ENCODE data around the gene GAS5.
"Not testable (repeated sequence)": the region's sequence is repeated elsewhere in the genome, so short reads cannot be mapped to it uniquely, and the experiment has no call there.

GAS5 gene

GRCh38 chr1:173867753-173868265 lies at the start of gene GAS5:
TSS of gene GAS5 (minus strand) at chr1:173867989.
- peak; percentile 98 for DNase-seq (ENCODE audit: low read depth)

GRCh38 chr1:173917149-173917548 lies 49.4 kb upstream of the GAS5 start, which contains the start of gene SERPINC1:
TSS of gene SERPINC1 (minus strand) at chr1:173917327. CDS start at chr1:173917259, 68 bp downstream.
- DNase-seq (ENCODE audit: low read depth) = no peak

GRCh38 chr1:173916667-173917066 lies 48.9 kb upstream of the GAS5 start:
- no peak for DNase-seq (ENCODE audit: low read depth)

- DNase-seq (ENCODE audit: low read depth) = no peak
Measured at GRCh38 chr1:173915596-173915995, 47.8 kb upstream of the GAS5 start.

- DNase-seq (ENCODE audit: low read depth) = no peak
Measured at GRCh38 chr1:173914366-173914871, 46.6 kb upstream of the GAS5 start.

- no peak for DNase-seq (ENCODE audit: low read depth)
Measured at GRCh38 chr1:173913111-173913510, 45.3 kb upstream of the GAS5 start.

GRCh38 chr1:173903827-173904531 lies 36.2 kb upstream of the GAS5 start:
- DNase-seq (ENCODE audit: low read depth) = no peak

GRCh38 chr1:173900992-173901391 lies 33.2 kb upstream of the GAS5 start:
- no peak for DNase-seq (ENCODE audit: low read depth)

- no peak for DNase-seq (ENCODE audit: low read depth)
Measured at GRCh38 chr1:173900427-173900826, 32.6 kb upstream of the GAS5 start.

- DNase-seq (ENCODE audit: low read depth) = no peak
Measured at GRCh38 chr1:173894189-173894588, 26.4 kb upstream of the GAS5 start.

- no peak for DNase-seq (ENCODE audit: low read depth)
Measured at GRCh38 chr1:173893611-173894010, 25.8 kb upstream of the GAS5 start.

- DNase-seq (ENCODE audit: low read depth) = no peak
Measured at GRCh38 chr1:173889885-173890284, 22.1 kb upstream of the GAS5 start.

- no peak for DNase-seq (ENCODE audit: low read depth)
Measured at GRCh38 chr1:173888749-173889148, 21.0 kb upstream of the GAS5 start.

- no peak for DNase-seq (ENCODE audit: low read depth)
Measured at GRCh38 chr1:173887627-173888026, 19.8 kb upstream of the GAS5 start.

GRCh38 chr1:173886746-173887611 lies 19.2 kb upstream of the GAS5 start:
- DNase-seq (ENCODE audit: low read depth) = no peak

- no peak for DNase-seq (ENCODE audit: low read depth)
Measured at GRCh38 chr1:173884701-173885100, 16.9 kb upstream of the GAS5 start.

GRCh38 chr1:173881117-173881516 lies 13.3 kb upstream of the GAS5 start:
- DNase-seq (ENCODE audit: low read depth) = not testable (repeated sequence)

GRCh38 chr1:173878251-173878650 lies 10.5 kb upstream of the GAS5 start:
- DNase-seq (ENCODE audit: low read depth) = no peak

- DNase-seq (ENCODE audit: low read depth) = no peak
Measured at GRCh38 chr1:173876732-173877131, 8.9 kb upstream of the GAS5 start.

- DNase-seq (ENCODE audit: low read depth) = no peak
Measured at GRCh38 chr1:173871500-173871899, 3.7 kb upstream of the GAS5 start.

- DNase-seq (ENCODE audit: low read depth) = no peak
Measured at GRCh38 chr1:173871091-173871490, 3.3 kb upstream of the GAS5 start.

GRCh38 chr1:173870252-173871075 lies 2.7 kb upstream of the GAS5 start:
- DNase-seq (ENCODE audit: low read depth) = no peak

All from stimulated activated CD8-positive, alpha-beta memory T cell treated with anti-CD3 and anti-CD28 coated beads, Interleukin-12 subunit alpha, Interleukin-12 subunit beta, amount 100 ng/mL, for 4 hours (primary cell).